Stimulated activated CD8-positive, alpha-beta memory T cell treated with anti-CD3 and anti-CD28 coated beads, Interleukin-15, amount 100 ng/mL, for 4 hours (primary cell): ENCODE measurements around the gene TREH.

ENCODE experiments used
- DNase-seq, 2 donors: peaks; one replicate each; pipeline ENCODE4 v3.0.0-alpha.2; 2020; ENCODE audit warnings: low read depth in 2 of 2

TREH gene

DNA sequence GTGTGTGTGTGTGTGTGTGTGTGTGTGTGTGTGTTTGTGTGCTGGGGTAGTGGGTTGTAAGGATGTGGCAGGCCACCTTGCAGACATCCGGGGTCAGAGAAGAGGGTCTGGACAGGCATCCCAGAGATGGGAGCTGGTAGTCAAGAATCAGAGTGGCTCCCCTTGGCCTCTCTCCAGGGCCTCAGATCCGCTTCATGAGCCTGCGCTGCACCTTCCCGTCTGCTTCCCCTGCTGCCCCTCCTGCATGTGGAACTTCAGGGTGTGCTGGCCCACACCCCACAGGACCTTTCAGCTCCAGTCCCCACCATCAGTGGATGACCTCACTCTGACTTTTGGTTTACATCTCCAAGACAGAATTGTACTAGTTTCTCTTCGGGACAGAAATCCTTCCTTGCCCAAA, 31.2 kb downstream of the TREH start:
- DNase-seq, result no peak

DNA sequence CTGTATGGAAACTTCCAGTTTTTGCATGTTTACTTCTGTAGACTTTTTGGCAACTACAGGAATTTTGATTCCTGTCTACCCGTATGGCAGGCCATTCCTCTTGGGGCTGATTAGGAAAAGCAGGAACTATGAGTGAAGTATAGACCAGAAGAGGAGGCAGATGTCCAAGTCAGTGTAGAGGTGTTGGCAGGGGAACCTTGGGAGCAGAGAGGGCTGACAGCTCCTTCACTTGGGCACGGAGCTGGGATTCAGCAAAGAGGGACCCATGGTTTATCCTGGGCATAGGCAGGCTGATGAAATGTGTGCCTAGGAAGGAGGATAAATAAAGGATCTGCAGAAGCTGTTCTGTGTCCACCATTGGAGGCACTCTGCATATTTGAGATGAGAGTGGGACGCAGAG, 33.1 kb downstream of the TREH start:
- no peak for DNase-seq

DNA sequence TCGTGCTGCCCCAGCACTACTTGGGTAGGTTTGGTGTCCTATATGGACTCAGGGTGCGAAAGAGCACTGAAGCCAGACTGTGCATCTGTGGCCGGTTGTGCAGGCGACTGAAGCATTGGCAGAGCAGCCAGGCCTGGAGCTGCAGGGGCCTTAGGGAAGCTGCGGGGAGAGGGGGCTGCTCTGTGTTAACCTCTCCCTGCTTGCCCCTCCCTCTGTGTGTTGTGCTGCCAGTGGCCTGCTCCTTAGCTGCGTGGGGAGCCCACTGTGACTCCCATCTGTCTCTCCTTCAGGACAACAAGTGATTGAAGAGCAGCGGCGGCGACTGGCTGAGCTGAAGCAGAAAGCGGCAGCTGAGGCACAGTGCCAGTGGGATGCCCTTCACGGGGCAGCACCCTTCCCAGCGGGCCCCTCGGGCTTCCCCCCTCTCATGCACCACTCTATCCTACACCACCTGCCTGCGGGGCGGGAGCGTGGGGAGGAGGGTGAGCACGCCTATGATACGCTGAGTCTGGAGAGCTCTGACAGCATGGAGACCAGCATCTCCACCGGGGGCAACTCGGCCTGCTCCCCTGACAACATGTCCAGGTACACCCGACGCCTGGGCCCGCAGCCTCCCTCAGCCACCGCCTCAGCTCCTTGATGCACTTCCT, 34.3 kb downstream of the TREH start:
- DNase-seq, result no peak

DNA sequence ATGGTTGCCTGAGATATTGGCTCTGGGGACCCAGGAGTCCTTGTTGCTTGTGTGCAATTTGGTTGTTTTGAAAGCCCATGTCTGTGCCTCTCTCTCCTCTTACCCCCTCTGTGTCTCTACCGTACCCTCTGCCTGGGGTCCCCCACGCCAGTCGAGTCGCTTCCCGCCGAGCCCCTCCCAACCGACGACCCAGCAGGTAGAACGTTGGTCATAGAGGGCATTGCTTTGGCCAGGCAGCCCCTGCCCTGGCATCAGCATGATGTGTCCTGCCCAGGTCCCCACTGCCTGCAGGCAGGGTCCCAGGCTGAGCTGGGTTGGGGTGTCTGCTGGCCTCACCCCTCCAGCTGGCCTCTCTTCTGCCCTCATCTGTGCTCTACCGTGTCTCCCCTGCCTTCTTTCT, 35.0 kb downstream of the TREH start:
- DNase-seq, result no peak

GRCh38 chr11:118643995-118644345, 35.5 kb downstream of the TREH start:
- no peak for DNase-seq

GRCh38 chr11:118643142-118643994, 36.1 kb downstream of the TREH start:
- DNase-seq, result no peak

DNA sequence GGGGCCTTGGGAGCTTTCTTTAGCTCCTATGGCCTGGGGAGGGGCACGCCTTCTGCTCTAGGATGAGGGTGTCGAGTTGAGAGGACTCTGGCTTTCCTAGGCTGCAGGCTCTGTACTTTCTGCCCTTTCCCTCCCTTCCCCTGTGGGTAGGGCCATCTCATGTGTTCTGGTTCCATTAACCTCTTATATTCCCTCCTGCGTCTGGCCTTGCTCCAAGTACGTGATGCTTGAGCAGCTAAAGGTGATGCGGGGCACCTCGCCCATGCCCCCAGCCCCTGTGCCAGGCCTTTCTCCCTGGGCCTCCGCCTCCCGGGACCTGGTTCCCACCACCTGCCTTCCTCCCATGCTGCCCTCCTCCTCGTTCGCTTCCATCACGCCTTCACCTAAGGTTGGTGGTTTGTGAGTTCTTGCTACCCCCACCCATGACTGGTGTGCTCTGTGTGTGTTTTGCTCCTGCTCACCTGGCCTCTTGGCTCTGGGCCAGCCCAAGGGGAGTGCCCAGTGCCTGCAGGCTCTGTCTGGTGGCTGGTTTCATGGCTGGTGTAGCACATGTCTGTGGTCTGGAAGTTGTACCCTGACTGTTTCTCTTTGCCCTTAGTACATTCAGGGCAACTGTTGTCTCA, 37.9 kb downstream of the TREH start:
- no peak for DNase-seq

DNA sequence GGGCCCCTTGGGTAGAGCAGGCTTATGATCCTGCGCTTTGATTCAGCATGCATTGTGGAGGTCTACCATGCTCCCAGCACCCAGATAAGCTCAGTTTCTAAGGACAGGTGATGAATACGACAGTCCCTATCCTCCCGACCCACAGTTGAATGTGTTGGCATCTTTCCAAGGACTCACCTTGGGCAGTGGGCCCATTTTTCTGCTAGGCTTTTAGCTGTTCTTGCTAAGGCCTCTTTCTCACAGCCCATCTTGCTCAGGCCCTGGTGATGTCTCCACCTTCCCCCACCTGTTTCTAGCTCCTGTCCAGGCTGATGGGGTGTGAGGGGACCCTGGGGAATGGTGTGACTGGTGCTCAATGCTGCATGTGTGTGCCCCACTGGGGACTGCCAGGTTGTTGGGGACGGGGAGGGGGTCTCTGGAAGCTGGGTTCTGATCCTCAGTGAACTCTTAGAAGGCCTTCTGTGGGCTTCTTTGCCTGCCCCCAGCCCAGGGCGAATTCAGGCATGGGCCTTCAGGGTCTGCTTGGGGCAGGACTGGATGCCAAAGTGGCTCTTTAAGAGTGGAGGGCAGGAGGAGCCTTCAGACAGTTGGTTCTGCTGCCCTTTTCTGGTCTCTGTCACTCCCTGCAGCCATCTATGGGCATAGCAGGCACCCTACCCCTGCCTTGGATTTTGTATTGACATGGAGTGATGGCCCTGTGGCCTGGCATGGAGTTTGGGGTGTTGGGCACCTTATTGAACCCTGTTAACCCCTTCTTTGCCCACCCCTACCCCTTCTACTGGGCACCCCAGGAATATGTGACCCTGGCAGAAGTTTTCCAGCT, 38.9 kb downstream of the TREH start:
- no peak for DNase-seq

- DNase-seq, result no peak
Measured at GRCh38 chr11:118639899-118640298, 39.6 kb downstream of the TREH start.

DNA sequence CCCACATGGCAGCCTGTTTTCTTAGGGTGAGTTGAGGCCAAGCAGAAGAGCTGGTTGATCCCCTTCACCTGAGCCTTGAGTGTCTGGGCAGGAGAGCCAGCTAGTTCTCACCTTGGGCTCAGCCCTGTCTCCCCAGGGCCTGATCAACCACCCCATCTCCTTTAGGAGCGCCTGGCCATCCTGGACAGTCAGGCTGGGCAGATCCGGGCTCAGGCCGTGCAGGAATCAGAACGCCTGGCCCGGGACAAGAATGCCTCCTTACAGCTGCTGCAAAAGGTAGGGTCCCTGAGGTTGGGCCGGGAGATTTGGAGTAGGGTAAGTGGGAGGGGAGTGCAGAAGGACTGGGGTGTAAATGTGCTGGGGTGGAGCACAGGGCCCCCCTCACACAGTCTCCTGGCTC, 40.7 kb downstream of the TREH start:
- DNase-seq, result no peak

DNA sequence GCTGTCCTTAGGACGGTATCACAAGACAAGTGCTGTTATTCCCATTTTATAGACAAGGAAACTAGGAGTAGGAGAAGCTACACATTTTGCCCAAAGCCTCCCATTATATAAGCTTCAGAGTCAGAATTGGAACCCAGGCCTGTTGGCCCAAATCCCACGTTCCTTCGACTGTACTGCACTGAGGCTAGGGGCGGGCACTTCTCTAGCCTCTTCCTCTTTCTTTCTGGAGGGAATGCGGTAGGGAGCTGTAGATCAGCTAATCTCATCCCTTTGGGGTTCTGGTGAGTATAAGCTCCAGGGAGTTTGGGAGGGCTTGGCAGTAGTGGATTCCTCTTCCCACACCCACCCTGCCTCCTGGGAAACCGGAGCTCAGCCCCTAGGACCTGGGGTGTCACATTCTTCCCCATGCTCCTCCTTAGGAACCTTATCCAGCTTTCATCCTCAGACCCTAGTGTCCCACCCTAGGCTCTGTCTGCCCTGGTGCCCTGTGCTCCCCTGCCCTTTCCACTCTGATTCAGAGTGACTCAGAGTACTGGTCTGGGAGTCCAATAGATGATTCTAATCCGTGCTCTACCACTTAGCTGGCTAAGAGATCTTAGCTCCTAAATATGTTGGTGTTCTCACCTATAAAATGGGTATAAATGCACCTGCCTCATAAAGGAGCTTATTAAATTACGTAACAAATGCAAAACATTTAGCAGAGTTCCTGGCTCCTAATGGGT, 42.7 kb downstream of the TREH start:
- no peak for DNase-seq

DNA sequence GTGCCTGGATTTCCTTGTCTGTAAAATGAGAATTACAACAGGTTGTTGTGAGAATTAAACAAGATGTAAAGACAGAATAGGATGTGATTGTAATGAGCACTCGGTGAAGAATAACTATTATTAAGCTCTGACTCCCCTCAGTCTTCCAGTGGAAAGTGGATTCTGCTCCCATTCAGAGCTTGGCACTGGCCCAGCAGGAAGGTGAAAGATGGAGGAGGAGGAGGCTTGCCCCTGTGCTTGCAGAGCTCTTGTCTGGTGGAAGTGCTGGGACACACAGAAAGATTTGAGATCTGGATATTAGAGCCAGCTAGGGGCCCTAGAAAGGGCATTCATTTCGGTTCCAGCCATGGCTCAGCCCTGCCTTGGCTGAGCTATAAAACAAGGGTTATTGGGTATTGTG, 43.8 kb downstream of the TREH start:
- DNase-seq, result no peak

DNA sequence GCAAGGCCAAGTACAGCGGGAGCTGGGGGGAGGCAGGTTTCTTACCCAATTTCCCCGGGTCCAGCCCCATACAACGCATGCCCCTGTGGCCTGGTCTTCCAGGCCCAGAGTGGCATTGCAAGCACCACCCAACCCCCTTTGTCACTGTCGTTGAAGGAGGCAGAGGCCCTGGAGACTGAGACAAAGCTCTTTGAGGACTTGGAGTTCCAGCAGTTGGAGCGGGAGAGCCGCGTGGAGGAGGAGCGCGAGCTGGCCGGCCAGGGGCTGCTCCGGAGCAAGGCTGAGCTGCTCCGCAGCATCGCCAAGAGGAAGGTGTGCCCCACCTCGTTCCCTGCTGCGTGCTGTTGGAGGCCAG, 44.2 kb downstream of the TREH start:
- no peak for DNase-seq

DNA sequence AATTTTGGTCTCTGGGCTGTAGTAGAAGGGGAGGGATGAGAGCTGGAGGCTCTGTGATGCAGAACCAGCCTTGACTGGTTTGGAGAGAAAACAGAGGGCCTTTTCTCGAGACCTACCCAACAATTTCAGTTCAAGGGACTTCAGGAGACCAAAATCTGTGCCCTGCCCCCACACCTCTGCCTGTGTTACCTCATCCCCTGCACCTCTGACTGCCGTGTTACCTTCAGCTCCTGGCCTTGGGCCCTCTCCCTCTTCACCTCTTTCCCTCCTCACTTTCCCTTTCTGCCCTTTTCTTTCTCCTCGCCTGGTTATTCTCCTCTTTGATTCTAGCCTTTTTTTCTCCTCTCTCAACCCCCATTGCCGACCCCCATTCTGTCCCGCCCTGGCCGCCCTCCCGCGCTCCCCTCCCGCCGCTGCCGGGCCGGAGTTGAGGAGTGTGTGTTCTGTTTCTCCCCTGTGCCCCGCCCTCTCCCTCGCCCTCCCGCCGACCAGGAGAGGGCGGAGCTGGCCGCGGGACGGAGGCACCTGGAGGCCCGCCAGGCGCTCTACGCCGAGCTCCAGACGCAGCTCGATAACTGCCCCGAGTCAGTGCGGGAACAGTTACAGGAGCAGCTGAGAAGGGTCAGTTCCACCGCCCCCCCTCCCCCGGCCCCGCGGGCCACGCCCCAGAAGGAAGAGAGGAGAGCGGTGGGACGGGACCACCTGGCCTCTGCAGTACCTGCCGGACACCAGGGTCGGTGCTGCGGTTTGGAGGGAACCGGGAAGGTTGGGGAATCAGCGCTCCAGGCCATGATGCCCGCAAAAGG, 44.8 kb downstream of the TREH start:
- DNase-seq, result no peak

DNA sequence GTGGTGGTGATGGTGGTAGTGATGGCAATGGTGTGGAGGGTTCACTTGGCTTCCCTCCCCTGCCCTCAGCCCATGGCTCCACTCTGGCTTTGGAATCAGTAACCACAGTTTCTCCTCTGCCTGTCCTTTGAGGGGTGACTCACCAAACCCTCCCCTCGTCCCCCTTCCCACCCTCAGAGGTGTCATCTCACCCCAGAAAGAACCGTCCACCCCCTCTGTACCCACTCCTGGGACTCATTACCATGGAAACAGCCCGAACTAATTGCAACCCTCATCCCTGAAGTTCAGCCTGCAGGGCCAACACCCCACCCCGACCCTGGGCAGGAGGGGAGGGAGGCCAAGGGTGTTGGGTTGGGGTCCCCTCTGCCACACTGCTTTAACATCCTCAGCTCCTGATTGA, 45.5 kb downstream of the TREH start:
- DNase-seq, result no peak

GRCh38 chr11:118633319-118633690, 46.1 kb downstream of the TREH start:
- DNase-seq, result no peak

- no peak for DNase-seq
Measured at GRCh38 chr11:118632577-118633318, 46.7 kb downstream of the TREH start.

GRCh38 chr11:118631142-118631909, 48.1 kb downstream of the TREH start:
- no peak for DNase-seq
